Measurements from ENCODE around the gene SARDH. TPM values are rescaled to one million over a fixed set of nuclear protein-coding genes. Genes with fewer than 3 reads are reported as not detected.

SARDH gene
- total and polyA plus RNA-seq, 2 of the 13 experiments (the other 11 are each of a cell fraction or from before 2014, with no cell fraction given), result 11.6 to 34.9 TPM

DNA sequence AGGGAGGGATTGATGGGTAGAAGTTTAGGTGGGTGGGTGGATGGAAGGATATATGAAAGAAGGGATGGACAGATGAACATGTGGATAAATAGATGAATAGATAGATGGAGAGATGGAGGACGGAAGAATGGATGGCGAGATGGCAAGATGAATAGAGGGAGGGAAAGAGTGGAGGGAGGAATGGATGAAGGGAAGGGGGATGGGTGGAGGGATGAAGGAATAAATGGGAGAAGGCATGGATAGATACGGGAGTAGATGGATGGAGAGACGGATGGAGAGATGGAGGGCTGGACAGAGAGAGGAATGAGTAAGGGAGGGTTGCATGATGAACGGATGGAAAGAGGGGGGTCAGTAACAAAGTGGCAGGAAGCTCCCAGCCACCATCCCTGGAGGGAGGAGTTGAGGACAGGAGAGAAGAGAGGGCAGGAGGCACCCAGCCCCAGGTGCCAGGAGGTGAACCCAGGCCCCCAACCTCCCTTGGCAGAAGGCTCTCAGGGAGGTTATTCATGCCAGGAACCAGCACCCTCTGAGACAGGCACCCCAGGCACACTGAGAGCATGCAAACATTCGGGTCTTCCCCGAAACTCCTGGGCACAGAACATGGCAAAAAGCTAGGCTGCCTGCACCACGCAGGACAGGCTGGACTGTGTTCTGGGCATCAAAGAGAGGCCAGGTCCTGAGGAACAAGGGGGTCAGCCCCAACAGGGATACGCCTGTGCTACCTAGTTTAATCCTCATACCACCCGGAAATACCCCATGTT lies 9.1 kb downstream of the SARDH start:
- H3K4me2 ChIP-seq (ENCODE audit: low read depth, low read length), result no peak overlapping the region
- intact Hi-C loops (cut with micrococcal nuclease; ENCODE audit: unreplicated experiment), result loop anchor here (5.0 kb wide), 1 partner anchor 142 kb away; no protein-coding TSS in a partner anchor
- BruUV-seq (replicated peaks), result no TSS peak
- DNase-seq (ENCODE audit: low spot score) (no peak), FAIRE-seq (no peak), ATAC-seq (no peak)
- H3K79me2 ChIP-seq (ENCODE audit: insufficient read depth, low read length), result no peaks in the 10 kb centered on the region
- no peaks in the 10 kb centered on the region; the same call in 1 of the 2 replicates for H4K20me1 ChIP-seq (ENCODE audit: insufficient read depth, low read length)
- ChIA-PET CTCF (ENCODE audit: low intra/inter-chr PET ratio, low total read pairs) (no interaction called here), POLR2A (interaction anchor here (1.3 to 3.0 kb wide), 2 partner anchors 9 to 13 kb away, joined by 3 to 22 read pairs; partner anchors contain the start of gene SARDH)
- 77% methylated on average over 5 of the region's 10 CpGs for WGBS (ENCODE audit: low lambda C conversion rate)
- H3K9me3 ChIP-seq (ENCODE audit: low read length), result no peaks in the 10 kb centered on the region
- H3K4me3 ChIP-seq (replicated peaks in 1 of 3; ENCODE audit: insufficient read depth in 1 of 3, low read depth in 2 of 3, low read length in 3 of 3), result no peak overlapping the region
- peaks cover 13% of the 10 kb centered on the region for H3K4me1 ChIP-seq (ENCODE audit: insufficient read depth, low read length)
- H3K27me3 ChIP-seq (ENCODE audit: control insufficient read depth in 1 of 2, insufficient read depth in 2 of 2, low read length in 2 of 2), result no peaks in the 10 kb centered on the region
- no peak overlapping the region for H2AFZ ChIP-seq (ENCODE audit: low read length)
- H3K9ac ChIP-seq (ENCODE audit: insufficient read depth, low read depth, low read length), result no peak overlapping the region
- peaks cover 0 to 3% of the 10 kb centered on the region in 2 experiments; a peak in 1 of 5 replicates for H3K36me3 ChIP-seq (replicated peaks in 1 of 2; ENCODE audit: control insufficient read depth in 1 of 2, insufficient read depth in 2 of 2, low read length in 2 of 2)
- in situ Hi-C loops (cut with HindIII; ENCODE audit: extremely low pct_ligation_motif_present, low pct_unique_long_range_greater_than_20kb), result loop anchor here (25.0 kb wide), 1 partner anchor 192 kb away; the partner anchor contains the start of gene ADAMTSL2
- H3K27ac ChIP-seq (ENCODE audit: extremely low read length, insufficient read depth, low read length), result no peak overlapping the region
- TF ChIP-seq ZNF780A (CRISPR knock-in tag; IDR thresholded peaks at IDR 0.05) (no peak), ZNF615 (CRISPR knock-in tag; IDR thresholded peaks at IDR 0.05; ENCODE audit: borderline replicate concordance) (no peak), RXRB (CRISPR knock-in tag; IDR thresholded peaks at IDR 0.05; ENCODE audit: borderline replicate concordance) (no peak), ZNF563 (CRISPR knock-in tag; IDR thresholded peaks at IDR 0.05) (no peak), ZNF878 (CRISPR knock-in tag; IDR thresholded peaks at IDR 0.05) (no peak), ZBTB3 (CRISPR knock-in tag; IDR thresholded peaks at IDR 0.05; ENCODE audit: borderline replicate concordance, low read depth) (no peak), MLLT10 (CRISPR knock-in tag; IDR thresholded peaks at IDR 0.05) (no peak)
- TF ChIP-seq, protein P1, sequence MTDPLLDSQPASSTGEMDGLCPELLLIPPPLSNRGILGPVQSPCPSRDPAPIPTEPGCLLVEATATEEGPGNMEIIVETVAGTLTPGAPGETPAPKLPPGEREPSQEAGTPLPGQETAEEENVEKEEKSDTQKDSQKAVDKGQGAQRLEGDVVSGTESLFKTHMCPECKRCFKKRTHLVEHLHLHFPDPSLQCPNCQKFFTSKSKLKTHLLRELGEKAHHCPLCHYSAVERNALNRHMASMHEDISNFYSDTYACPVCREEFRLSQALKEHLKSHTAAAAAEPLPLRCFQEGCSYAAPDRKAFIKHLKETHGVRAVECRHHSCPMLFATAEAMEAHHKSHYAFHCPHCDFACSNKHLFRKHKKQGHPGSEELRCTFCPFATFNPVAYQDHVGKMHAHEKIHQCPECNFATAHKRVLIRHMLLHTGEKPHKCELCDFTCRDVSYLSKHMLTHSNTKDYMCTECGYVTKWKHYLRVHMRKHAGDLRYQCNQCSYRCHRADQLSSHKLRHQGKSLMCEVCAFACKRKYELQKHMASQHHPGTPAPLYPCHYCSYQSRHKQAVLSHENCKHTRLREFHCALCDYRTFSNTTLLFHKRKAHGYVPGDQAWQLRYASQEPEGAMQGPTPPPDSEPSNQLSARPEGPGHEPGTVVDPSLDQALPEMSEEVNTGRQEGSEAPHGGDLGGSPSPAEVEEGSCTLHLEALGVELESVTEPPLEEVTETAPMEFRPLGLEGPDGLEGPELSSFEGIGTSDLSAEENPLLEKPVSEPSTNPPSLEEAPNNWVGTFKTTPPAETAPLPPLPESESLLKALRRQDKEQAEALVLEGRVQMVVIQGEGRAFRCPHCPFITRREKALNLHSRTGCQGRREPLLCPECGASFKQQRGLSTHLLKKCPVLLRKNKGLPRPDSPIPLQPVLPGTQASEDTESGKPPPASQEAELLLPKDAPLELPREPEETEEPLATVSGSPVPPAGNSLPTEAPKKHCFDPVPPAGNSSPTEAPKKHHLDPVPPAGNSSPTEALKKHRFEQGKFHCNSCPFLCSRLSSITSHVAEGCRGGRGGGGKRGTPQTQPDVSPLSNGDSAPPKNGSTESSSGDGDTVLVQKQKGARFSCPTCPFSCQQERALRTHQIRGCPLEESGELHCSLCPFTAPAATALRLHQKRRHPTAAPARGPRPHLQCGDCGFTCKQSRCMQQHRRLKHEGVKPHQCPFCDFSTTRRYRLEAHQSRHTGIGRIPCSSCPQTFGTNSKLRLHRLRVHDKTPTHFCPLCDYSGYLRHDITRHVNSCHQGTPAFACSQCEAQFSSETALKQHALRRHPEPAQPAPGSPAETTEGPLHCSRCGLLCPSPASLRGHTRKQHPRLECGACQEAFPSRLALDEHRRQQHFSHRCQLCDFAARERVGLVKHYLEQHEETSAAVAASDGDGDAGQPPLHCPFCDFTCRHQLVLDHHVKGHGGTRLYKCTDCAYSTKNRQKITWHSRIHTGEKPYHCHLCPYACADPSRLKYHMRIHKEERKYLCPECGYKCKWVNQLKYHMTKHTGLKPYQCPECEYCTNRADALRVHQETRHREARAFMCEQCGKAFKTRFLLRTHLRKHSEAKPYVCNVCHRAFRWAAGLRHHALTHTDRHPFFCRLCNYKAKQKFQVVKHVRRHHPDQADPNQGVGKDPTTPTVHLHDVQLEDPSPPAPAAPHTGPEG (CRISPR knock-in tag; IDR thresholded peaks at IDR 0.05), result no peak
- TF ChIP-seq, protein P2, sequence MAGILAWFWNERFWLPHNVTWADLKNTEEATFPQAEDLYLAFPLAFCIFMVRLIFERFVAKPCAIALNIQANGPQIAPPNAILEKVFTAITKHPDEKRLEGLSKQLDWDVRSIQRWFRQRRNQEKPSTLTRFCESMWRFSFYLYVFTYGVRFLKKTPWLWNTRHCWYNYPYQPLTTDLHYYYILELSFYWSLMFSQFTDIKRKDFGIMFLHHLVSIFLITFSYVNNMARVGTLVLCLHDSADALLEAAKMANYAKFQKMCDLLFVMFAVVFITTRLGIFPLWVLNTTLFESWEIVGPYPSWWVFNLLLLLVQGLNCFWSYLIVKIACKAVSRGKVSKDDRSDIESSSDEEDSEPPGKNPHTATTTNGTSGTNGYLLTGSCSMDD (CRISPR knock-in tag; IDR thresholded peaks at IDR 0.05), result no peak
- TF ChIP-seq, protein P3, sequence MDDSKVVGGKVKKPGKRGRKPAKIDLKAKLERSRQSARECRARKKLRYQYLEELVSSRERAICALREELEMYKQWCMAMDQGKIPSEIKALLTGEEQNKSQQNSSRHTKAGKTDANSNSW (CRISPR knock-in tag; IDR thresholded peaks at IDR 0.05; ENCODE audit: borderline replicate concordance), result no peak
- TF ChIP-seq, protein P4, sequence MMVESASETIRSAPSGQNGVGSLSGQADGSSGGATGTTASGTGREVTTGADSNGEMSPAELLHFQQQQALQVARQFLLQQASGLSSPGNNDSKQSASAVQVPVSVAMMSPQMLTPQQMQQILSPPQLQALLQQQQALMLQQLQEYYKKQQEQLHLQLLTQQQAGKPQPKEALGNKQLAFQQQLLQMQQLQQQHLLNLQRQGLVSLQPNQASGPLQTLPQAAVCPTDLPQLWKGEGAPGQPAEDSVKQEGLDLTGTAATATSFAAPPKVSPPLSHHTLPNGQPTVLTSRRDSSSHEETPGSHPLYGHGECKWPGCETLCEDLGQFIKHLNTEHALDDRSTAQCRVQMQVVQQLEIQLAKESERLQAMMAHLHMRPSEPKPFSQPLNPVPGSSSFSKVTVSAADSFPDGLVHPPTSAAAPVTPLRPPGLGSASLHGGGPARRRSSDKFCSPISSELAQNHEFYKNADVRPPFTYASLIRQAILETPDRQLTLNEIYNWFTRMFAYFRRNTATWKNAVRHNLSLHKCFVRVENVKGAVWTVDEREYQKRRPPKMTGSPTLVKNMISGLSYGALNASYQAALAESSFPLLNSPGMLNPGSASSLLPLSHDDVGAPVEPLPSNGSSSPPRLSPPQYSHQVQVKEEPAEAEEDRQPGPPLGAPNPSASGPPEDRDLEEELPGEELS (CRISPR knock-in tag; IDR thresholded peaks at IDR 0.05), result no peak
